Urothelium cell line (cell line): ENCODE data around the gene CXCL8.

Experiments
- DNase-seq: peaks from one replicate; pipeline ENCODE4 v3.0.0; 2011; ENCODE audit warnings: low spot score, mixed read lengths
- FAIRE-seq: peaks from 2 replicates; lab custom pipeline; 2011; peaks lifted over from hg19 to GRCh38; lab: Jason Lieb, UNC

Gene CXCL8

GRCh38 chr4:73788411-73788810 lies 48.0 kb downstream of the CXCL8 start:
- no peak for DNase-seq
- FAIRE-seq, result no peak
